SK-N-MC (cell line): Measurements from ENCODE around the gene CRP.

Source experiments
- EZH2 ChIP-seq: fragments of 200-600 bp; sonication (generic); IDR thresholded peaks from one replicate; pipeline ENCODE4 v1.6.1; 2017; ENCODE audit warnings: antibody characterized with exemption
- POLR2AphosphoS5 ChIP-seq: IDR thresholded peaks from 2 replicates; pipeline ENCODE4 v1.6.1; 2012; ENCODE audit warnings: mild to moderate bottlenecking, low read depth, low read length, borderline replicate concordance

GRCh38 chr1:159715855-159716254 lies 1.5 kb upstream of the CRP start:
- no peak for TF ChIP-seq POLR2AphosphoS5
- TF ChIP-seq EZH2 = no peak
